Prostate gland (tissue), 2 donors: ENCODE data around the gene AZI2. TPM values are rescaled to one million over a fixed set of nuclear protein-coding genes. Genes with fewer than 3 reads are reported as not detected.

Source experiments
- DNase-seq: peaks from one replicate; pipeline ENCODE4 v3.0.0-alpha.2; 2019; ENCODE audit warnings: low spot score
- H3K27ac ChIP-seq, 2 donors: fragments of 200-600 bp; sonication (generic); 2 replicates each; pipeline ENCODE4 v1.5.1; 2017 to 2019
- H3K27me3 ChIP-seq: fragments of 200-600 bp; sonication (generic); replicated peaks from 2 replicates; pipeline ENCODE4 v1.5.1; 2019; ENCODE audit not compliant: insufficient read depth
- H3K36me3 ChIP-seq, 2 donors: fragments of 200-600 bp; sonication (generic); 1 replicate in 1 of 2; 2 replicates in 1 of 2; pipeline versions ENCODE4 v1.5.1 to v1.8.1; 2017 to 2019
- H3K4me1 ChIP-seq: fragments of 200-600 bp; sonication (generic); replicated peaks from 2 replicates; pipeline ENCODE4 v1.5.1; 2019
- H3K4me3 ChIP-seq, 2 donors: fragments of 200-600 bp; sonication (generic); 2 replicates each; pipeline ENCODE4 v1.5.1; 2017 to 2019
- H3K9me3 ChIP-seq: fragments of 200-600 bp; sonication (generic); 2 replicates; pipeline ENCODE4 v1.5.1; 2017
- CTCF ChIP-seq, 4 experiments: fragments of 200-600 bp in 2 of 4; fragments of 450-650 bp in 2 of 4; sonication (generic) in 2 of 4; IDR thresholded peaks; 1 replicate in 3 of 4; 2 replicates in 1 of 4; pipeline ENCODE4 v1.5.1; 2016 to 2019; ENCODE audit warnings: antibody characterized with exemption in 4 of 4, mild to moderate bottlenecking in 2 of 4, moderate library complexity in 2 of 4
- POLR2A ChIP-seq: fragments of 450-650 bp; IDR thresholded peaks from one replicate; pipeline ENCODE4 v1.6.1; 2016; ENCODE audit warnings: antibody characterized with exemption, mild to moderate bottlenecking
- POLR2AphosphoS5 ChIP-seq: sonication (generic); formaldehyde crosslinking; IDR thresholded peaks from one replicate; pipeline ENCODE4 v1.6.1; 2017; ENCODE audit warnings: antibody characterized with exemption
- WGBS: methylation state at CpG from one replicate; pipeline ENCODE4 v1.1.5; 2018; 5-methylcytosine and 5-hydroxymethylcytosine counted together
- intact Hi-C: fragments of 100-400 bp; cut with DNase I; formaldehyde crosslinking; loops from one replicate; pipeline ENCODE4 v1.14.2; 2022
- total RNA-seq, 2 donors: library from RNA; depleted of rRNA; stranded (reverse); fragments of >200 nt; gene quantifications; one replicate each; pipeline ENCODE4 v1.1.0, GENCODE V29; 2016

Gene AZI2, protein sequence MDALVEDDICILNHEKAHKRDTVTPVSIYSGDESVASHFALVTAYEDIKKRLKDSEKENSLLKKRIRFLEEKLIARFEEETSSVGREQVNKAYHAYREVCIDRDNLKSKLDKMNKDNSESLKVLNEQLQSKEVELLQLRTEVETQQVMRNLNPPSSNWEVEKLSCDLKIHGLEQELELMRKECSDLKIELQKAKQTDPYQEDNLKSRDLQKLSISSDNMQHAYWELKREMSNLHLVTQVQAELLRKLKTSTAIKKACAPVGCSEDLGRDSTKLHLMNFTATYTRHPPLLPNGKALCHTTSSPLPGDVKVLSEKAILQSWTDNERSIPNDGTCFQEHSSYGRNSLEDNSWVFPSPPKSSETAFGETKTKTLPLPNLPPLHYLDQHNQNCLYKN
- 10 to 100 TPM; 45.4 to 55.2 TPM for total RNA-seq

- WGBS, result under 1% methylated on average over 69 of the region's 83 CpGs
Observed at GRCh38 chr3:28348629-28349468, at the start of gene AZI2, which contains the start of gene ZCWPW2. Gene AZI2 (minus strand): TSS chr3:28348824. CDS start chr3:28340617, 8,207 bp downstream. Gene ZCWPW2 (plus strand): TSS chr3:28348721. CDS start chr3:28413069, 64,348 bp downstream.

GRCh38 chr3:28388978-28389377 is 40.4 kb upstream of the AZI2 start:
- intact Hi-C loops, result no loop called here
- H3K4me1 ChIP-seq, result no peaks in the 10 kb centered on the region
- H3K27ac ChIP-seq, result no peak overlapping the region
- no peaks in the 10 kb centered on the region for H3K27me3 ChIP-seq
- H3K4me3 ChIP-seq, result no peak overlapping the region
- H3K9me3 ChIP-seq, result no peaks in the 10 kb centered on the region
- 95% methylated on average over 1 of the region's 1 CpG for WGBS
- TF ChIP-seq POLR2AphosphoS5, result no peak
- no peak for TF ChIP-seq CTCF (IDR thresholded peaks at IDR 0.05)
- TF ChIP-seq POLR2A, result no peak
- no peak for DNase-seq
- H3K36me3 ChIP-seq, result no peaks in the 10 kb centered on the region

More at GRCh38 chr3:28348629-28349468, at the start of gene AZI2, which contains the start of gene ZCWPW2:
- TF ChIP-seq CTCF (IDR thresholded peaks at IDR 0.05), result peak in 3 of 4 experiments; percentile 7 to 42 (median 42)
- peak; percentile 93 for TF ChIP-seq POLR2AphosphoS5
- TF ChIP-seq POLR2A, result peak; percentile 85
- Histone ChIP-seq H3K27me3 (no peaks in the 10 kb centered on the region), H3K9me3 (no peaks in the 10 kb centered on the region), H3K27ac (peak within 1 kb of the TSS; percentile 95 to 98), H3K4me1 (peaks cover 5% of the 10 kb centered on the region), H3K4me3 (peak within 1 kb of the TSS; percentile 63 to 64), H3K36me3 (no peaks in the 10 kb centered on the region)
- intact Hi-C loops, result no loop called here
- DNase-seq, result peak; percentile 96

DNA sequence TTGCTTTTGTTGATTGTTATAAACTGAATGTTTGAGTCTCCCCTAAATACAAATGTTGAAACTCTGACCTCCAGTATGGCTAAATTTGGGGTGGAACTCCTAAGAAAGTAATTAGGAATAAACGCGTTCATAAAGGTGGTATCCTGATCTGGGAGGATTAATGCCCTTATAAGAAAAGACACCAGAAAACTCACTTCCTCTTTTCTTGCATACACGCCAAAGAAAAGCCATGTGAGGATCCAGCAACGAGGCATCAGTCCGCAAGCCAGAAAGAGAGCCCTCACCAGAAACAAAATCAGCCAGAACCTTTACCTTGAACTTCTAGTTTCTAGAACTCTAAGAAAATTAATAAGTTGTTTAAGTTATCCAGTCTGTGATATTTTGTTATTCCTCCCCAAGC is 37.4 kb upstream of the AZI2 start:
- WGBS, result 85% methylated on average over 5 of the region's 5 CpGs
- no peaks in the 10 kb centered on the region for H3K4me1 ChIP-seq
- intact Hi-C loops, result no loop called here

GRCh38 chr3:28376424-28376823 is 27.8 kb upstream of the AZI2 start:
- intact Hi-C loops, result no loop called here
- H3K9me3 ChIP-seq, result no peaks in the 10 kb centered on the region
- H3K36me3 ChIP-seq, result no peaks in the 10 kb centered on the region
- no peak overlapping the region for H3K27ac ChIP-seq
- no peak for DNase-seq
- H3K27me3 ChIP-seq, result no peaks in the 10 kb centered on the region
- no peak overlapping the region for H3K4me3 ChIP-seq
- TF ChIP-seq POLR2AphosphoS5 (no peak), POLR2A (no peak)
- WGBS, result 88% methylated on average over 4 of the region's 4 CpGs
- H3K4me1 ChIP-seq, result no peaks in the 10 kb centered on the region

More for the DNA sequence above, 37.4 kb upstream of the AZI2 start:
- no peak for DNase-seq
- TF ChIP-seq CTCF (IDR thresholded peaks at IDR 0.05) (no peak), POLR2AphosphoS5 (no peak), POLR2A (no peak)
- H3K9me3 ChIP-seq, result no peaks in the 10 kb centered on the region
- H3K4me3 ChIP-seq, result no peak overlapping the region
- no peak overlapping the region for H3K27ac ChIP-seq
- H3K27me3 ChIP-seq, result no peaks in the 10 kb centered on the region
- H3K36me3 ChIP-seq, result no peaks in the 10 kb centered on the region

DNA sequence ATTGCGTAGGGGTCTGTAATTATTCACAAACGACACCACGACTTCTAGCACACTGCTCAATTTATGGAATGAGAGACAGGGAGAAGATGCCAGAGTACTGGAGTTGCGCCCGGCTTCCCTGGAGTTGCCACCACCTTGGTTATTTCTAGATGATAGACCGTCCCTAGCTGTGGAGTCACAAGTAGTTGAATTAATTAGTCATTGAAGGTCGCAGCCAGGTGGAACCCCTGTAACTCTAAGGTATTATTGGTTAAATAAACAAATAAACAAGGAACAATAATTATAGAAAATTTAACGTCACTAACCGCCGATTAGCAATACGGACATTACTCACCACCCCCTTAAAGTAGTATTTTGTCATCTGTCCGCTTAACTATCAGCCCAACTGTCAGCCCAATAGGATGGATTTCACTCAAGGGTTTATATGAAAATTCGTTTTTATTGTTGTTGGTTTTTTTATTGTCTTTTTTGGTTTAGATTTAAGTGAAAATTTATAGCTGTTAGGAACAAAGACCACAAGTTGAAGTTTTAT is 911 bp upstream of the AZI2 start:
- intact Hi-C loops, result no loop called here
- H3K27ac ChIP-seq, result peak overlapping the region; percentile 95 to 98
- 18% methylated on average over 13 of the region's 13 CpGs for WGBS

More for the DNA sequence above, 911 bp upstream of the AZI2 start:
- Histone ChIP-seq H3K36me3 (no peaks in the 10 kb centered on the region), H3K9me3 (no peaks in the 10 kb centered on the region), H3K27me3 (no peaks in the 10 kb centered on the region), H3K4me1 (peaks cover 5% of the 10 kb centered on the region), H3K4me3 (peak overlapping the region; percentile 63 to 64)
- no peak for DNase-seq
- TF ChIP-seq CTCF (IDR thresholded peaks at IDR 0.05) (peak in 1 of 4 experiments; percentile 3), POLR2AphosphoS5 (no peak)
